Fibroblast of skin of right quadriceps (primary cell): ENCODE results near the gene LRRC72.
A peak's percentile ranks its signal among the peaks of the same experiment; 100 is the strongest.
"Not testable (repeated sequence)": the region's sequence is repeated elsewhere in the genome, so short reads cannot be mapped to it uniquely, and the experiment has no call there.

Experiments
- DNase-seq: peaks from one replicate; pipeline ENCODE4 v3.0.0-alpha.2; 2013

The LRRC72 gene

GRCh38 chr7:16583834-16584233 is 57.2 kb downstream of the LRRC72 start:
- DNase-seq, result no peak

GRCh38 chr7:16585540-16585939 is 58.9 kb downstream of the LRRC72 start:
- no peak for DNase-seq

GRCh38 chr7:16586081-16586874 is 59.7 kb downstream of the LRRC72 start:
- no peak for DNase-seq

GRCh38 chr7:16587129-16587528 is 60.5 kb downstream of the LRRC72 start:
- no peak for DNase-seq

GRCh38 chr7:16587790-16588189 is 61.2 kb downstream of the LRRC72 start:
- DNase-seq, result no peak

- DNase-seq, result peak; percentile 66
Observed at GRCh38 chr7:16589881-16590280, 63.3 kb downstream of the LRRC72 start.

- no peak for DNase-seq
Observed at GRCh38 chr7:16590424-16590823, 63.8 kb downstream of the LRRC72 start.

GRCh38 chr7:16592395-16592794 is 65.8 kb downstream of the LRRC72 start:
- DNase-seq, result no peak

GRCh38 chr7:16594061-16594460 is 67.4 kb downstream of the LRRC72 start:
- DNase-seq, result peak; percentile 62

GRCh38 chr7:16594676-16595075 is 68.1 kb downstream of the LRRC72 start:
- peak; percentile 23 for DNase-seq

GRCh38 chr7:16595596-16595995 is 69.0 kb downstream of the LRRC72 start:
- not testable (repeated sequence) for DNase-seq

GRCh38 chr7:16598015-16598414 is 71.4 kb downstream of the LRRC72 start:
- no peak for DNase-seq

- no peak for DNase-seq
Observed at GRCh38 chr7:16599860-16600259, 73.2 kb downstream of the LRRC72 start.

- DNase-seq, result no peak
Observed at GRCh38 chr7:16603633-16604032, 77.0 kb downstream of the LRRC72 start.

GRCh38 chr7:16604054-16604453 is 77.4 kb downstream of the LRRC72 start:
- DNase-seq, result no peak

- DNase-seq, result no peak
Observed at GRCh38 chr7:16606704-16607103, 80.1 kb downstream of the LRRC72 start.

- no peak for DNase-seq
Observed at GRCh38 chr7:16609842-16610450, 83.3 kb downstream of the LRRC72 start.

GRCh38 chr7:16611711-16612110 is 85.1 kb downstream of the LRRC72 start:
- DNase-seq, result no peak

GRCh38 chr7:16615228-16615627 is 88.6 kb downstream of the LRRC72 start:
- no peak for DNase-seq

- DNase-seq, result no peak
Observed at GRCh38 chr7:16616122-16616521, 89.5 kb downstream of the LRRC72 start.

- no peak for DNase-seq
Observed at GRCh38 chr7:16616542-16616941, 89.9 kb downstream of the LRRC72 start.

GRCh38 chr7:16619979-16620408 is 93.4 kb downstream of the LRRC72 start:
- DNase-seq, result no peak

- no peak for DNase-seq
Observed at GRCh38 chr7:16626388-16626787, 99.8 kb downstream of the LRRC72 start.

- DNase-seq, result peak; percentile 40
Observed at GRCh38 chr7:16627236-16627635, 100.6 kb downstream of the LRRC72 start.

GRCh38 chr7:16630654-16631053 is 104.0 kb downstream of the LRRC72 start:
- DNase-seq, result no peak
